ENCODE results near the gene NNT.

DNA sequence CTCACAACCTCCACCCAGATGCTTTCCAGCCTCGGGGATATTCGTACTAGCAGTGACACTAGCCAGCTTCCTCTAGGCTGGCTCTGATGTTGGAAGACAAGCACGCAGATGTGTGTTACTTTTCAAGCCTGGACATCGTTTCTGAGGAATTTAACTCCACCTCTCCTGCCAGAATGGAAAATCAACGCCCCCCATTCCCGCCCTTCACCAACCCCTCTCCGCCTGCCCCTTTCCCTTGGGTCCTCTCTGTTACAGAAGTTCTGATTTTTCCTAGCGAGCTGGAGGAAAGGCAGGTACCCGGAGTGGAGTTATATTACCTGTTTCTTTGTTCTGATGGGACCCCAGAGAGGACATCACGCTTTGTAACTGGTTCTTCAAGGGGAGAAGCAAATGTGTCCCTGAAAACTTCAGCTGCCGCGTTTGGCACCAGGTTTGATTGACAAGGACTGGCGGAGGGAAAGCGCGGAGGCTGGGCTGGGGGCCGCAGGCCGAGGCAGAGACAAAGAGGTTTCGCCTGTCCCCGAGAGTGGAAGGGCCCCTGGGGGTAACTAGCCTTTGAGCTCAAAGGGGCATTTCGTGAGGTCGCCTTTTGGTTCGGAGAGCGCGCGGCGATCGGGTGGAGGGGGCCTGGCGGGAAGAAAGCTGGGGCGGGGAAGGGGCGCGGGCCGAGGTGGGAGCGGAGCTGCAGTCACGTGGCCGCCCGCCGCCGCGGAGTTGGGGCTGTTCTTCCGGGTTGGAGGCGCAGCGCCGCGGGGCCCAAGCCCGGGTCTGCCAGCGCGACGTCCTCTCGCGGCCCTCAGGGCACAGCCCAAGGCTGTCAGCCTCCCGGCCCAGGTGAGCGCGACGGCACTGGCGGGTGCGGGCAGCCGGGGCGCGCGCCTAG lies at the start of gene NNT:
- peak in 1 of 2 donors; percentile 48 for TF ChIP-seq POLR2A (IDR thresholded peaks at IDR 0.05)
- TF ChIP-seq, protein P1, sequence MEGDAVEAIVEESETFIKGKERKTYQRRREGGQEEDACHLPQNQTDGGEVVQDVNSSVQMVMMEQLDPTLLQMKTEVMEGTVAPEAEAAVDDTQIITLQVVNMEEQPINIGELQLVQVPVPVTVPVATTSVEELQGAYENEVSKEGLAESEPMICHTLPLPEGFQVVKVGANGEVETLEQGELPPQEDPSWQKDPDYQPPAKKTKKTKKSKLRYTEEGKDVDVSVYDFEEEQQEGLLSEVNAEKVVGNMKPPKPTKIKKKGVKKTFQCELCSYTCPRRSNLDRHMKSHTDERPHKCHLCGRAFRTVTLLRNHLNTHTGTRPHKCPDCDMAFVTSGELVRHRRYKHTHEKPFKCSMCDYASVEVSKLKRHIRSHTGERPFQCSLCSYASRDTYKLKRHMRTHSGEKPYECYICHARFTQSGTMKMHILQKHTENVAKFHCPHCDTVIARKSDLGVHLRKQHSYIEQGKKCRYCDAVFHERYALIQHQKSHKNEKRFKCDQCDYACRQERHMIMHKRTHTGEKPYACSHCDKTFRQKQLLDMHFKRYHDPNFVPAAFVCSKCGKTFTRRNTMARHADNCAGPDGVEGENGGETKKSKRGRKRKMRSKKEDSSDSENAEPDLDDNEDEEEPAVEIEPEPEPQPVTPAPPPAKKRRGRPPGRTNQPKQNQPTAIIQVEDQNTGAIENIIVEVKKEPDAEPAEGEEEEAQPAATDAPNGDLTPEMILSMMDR (IDR thresholded peaks at IDR 0.05), result peak in 1 of 12 donors; percentile 16

Measured in heart left ventricle (tissue), 13 donors.